K562 (cell line): Measurements from ENCODE around the gene PIK3CG. TPM values are rescaled to one million over a fixed set of nuclear protein-coding genes. Genes with fewer than 3 reads are reported as not detected.

Experiments
- ADNP ChIP-seq: fragments of 200-800 bp; sonication (Bioruptor generic); IDR thresholded peaks from 2 replicates; pipeline ENCODE4 v1.6.1; 2016; ENCODE audit warnings: missing genetic modification characterization, missing compliant biosample characterization
- ARID1B ChIP-seq: fragments of 450-650 bp; IDR thresholded peaks from 2 replicates; pipeline ENCODE4 v1.6.1; 2016; ENCODE audit warnings: antibody characterized with exemption, mild to moderate bottlenecking, inconsistent platforms
- CC2D1A ChIP-seq: fragments of 450-650 bp; IDR thresholded peaks from 2 replicates; pipeline ENCODE4 v1.6.1; 2017; ENCODE audit warnings: mild to moderate bottlenecking
- CCNT2 ChIP-seq: IDR thresholded peaks from 2 replicates; pipeline ENCODE4 v1.6.1; 2011; ENCODE audit warnings: borderline replicate concordance, low read depth, mild to moderate bottlenecking, moderate library complexity, mixed read lengths, low read length; ENCODE audit not compliant: insufficient read length; ENCODE audit errors: extremely low read depth
- CSDE1 ChIP-seq, 2 experiments: fragments of 450-650 bp; IDR thresholded peaks; 2 replicates each; pipeline ENCODE4 v1.6.1; 2016; ENCODE audit warnings: mild to moderate bottlenecking in 1 of 2
- ESRRB ChIP-seq: fragments of 250-450 bp; sonication (Bioruptor Pico); IDR thresholded peaks from 2 replicates; pipeline ENCODE4 v1.5.0; 2020; ENCODE audit warnings: mild to moderate bottlenecking, moderate library complexity, borderline replicate concordance
- FOXK1 ChIP-seq: sonication (generic); formaldehyde crosslinking; IDR thresholded peaks from 2 replicates; pipeline ENCODE4 v1.8.0; 2022; ENCODE audit warnings: missing genetic modification reagents, mild to moderate bottlenecking, borderline replicate concordance
- LARP7 ChIP-seq: fragments of 450-650 bp; IDR thresholded peaks from 2 replicates; pipeline ENCODE4 v1.6.1; 2016
- PPARD ChIP-seq: fragments of 250-450 bp; sonication (Bioruptor Pico); IDR thresholded peaks from 2 replicates; pipeline ENCODE4 v1.8.0; 2022; ENCODE audit warnings: inconsistent platforms, mild to moderate bottlenecking, moderate library complexity
- PTBP1 ChIP-seq: fragments of 200-400 bp; formaldehyde crosslinking; IDR thresholded peaks from 2 replicates; pipeline ENCODE4 v1.6.1; 2017; ENCODE audit warnings: low read depth, low read length
- RFX7 ChIP-seq: fragments of 250-450 bp; sonication (Bioruptor Pico); IDR thresholded peaks from 2 replicates; pipeline ENCODE4 v1.5.1; 2021; ENCODE audit warnings: mild to moderate bottlenecking
- SMAD3 ChIP-seq: fragments of 450-650 bp; formaldehyde crosslinking; conservative IDR thresholded peaks from 2 replicates; pipeline ENCODE4 v1.4.0; 2020; ENCODE audit warnings: mild to moderate bottlenecking
- SRF ChIP-seq, 2 experiments: fragments of 250-450, 450-650 bp in 1 of 2; sonication (Bioruptor Pico) in 1 of 2; sonication (generic) in 1 of 2; formaldehyde crosslinking; IDR thresholded peaks; 2 replicates each; pipeline versions ENCODE4 v1.5.0 to v1.5.1; 2020 to 2022; ENCODE audit warnings: mild to moderate bottlenecking in 1 of 2, missing genetic modification reagents in 1 of 2
- TSC22D4 ChIP-seq: fragments of 450-650 bp; IDR thresholded peaks from 2 replicates; pipeline ENCODE4 v1.6.1; 2016; ENCODE audit warnings: missing genetic modification characterization, missing biosample characterization, control low read depth
- ZFX ChIP-seq: sonication (generic); formaldehyde crosslinking; IDR thresholded peaks from 2 replicates; pipeline ENCODE4 v1.8.0; 2022; ENCODE audit warnings: mild to moderate bottlenecking, missing genetic modification reagents, moderate library complexity
- ZKSCAN8 ChIP-seq: fragments of 200-800 bp; sonication (Bioruptor generic); IDR thresholded peaks from 2 replicates; pipeline ENCODE4 v1.6.1; 2016; ENCODE audit warnings: missing genetic modification characterization, missing compliant biosample characterization
- ZNF146 ChIP-seq: IDR thresholded peaks from one replicate; pipeline ENCODE4 v1.6.1; 2018; ENCODE audit warnings: missing compliant biosample characterization; ENCODE audit not compliant: unreplicated experiment
- ZNF263 ChIP-seq: sonication (generic); formaldehyde crosslinking; IDR thresholded peaks from 2 replicates; pipeline ENCODE4 v1.8.0; 2022; ENCODE audit warnings: mild to moderate bottlenecking, missing genetic modification reagents, borderline replicate concordance
- ZNF324 ChIP-seq: fragments of 250-450 bp; sonication (Bioruptor Pico); IDR thresholded peaks from 2 replicates; pipeline ENCODE4 v1.4.0; 2020; ENCODE audit warnings: mild to moderate bottlenecking
- ZNF431 ChIP-seq: sonication (generic); formaldehyde crosslinking; IDR thresholded peaks from 2 replicates; pipeline ENCODE4 v1.8.0; 2022; ENCODE audit warnings: mild to moderate bottlenecking, missing genetic modification reagents
- ZNF586 ChIP-seq: fragments of 450-650 bp; formaldehyde crosslinking; conservative IDR thresholded peaks from 2 replicates; pipeline ENCODE4 v1.4.0; 2020; ENCODE audit warnings: mild to moderate bottlenecking, moderate library complexity
- polyA plus RNA-seq, 8 experiments: library from polyadenylated mRNA; depleted of rRNA in 4 of 8; stranded (reverse) in 5 of 8; unstranded in 3 of 8; fragments of >200 nt; fragmentation: Nextera tagmentation in 2 of 8; fragmentation: Illumina TruSeq in 1 of 8; extraction: Ambion mirVana in 2 of 8; extraction: Trizol in 1 of 8; gene quantifications; 2 replicates each; pipeline versions ENCODE4 v1.2.1 to v1.2.3, GENCODE V29; 2011 to 2014; ENCODE audit warnings: inconsistent platforms in 1 of 8, missing spikeins in 1 of 8
- total RNA-seq, 7 experiments: library from RNA; depleted of rRNA in 6 of 7; stranded (reverse); fragments of >200 nt in 6 of 7; fragmentation: Illumina TruSeq in 2 of 7; extraction: Trizol in 2 of 7; gene quantifications; 2 replicates each; pipeline versions ENCODE4 v1.2.1 to v1.2.3, GENCODE V29; 2011 to 2021; ENCODE audit warnings: low replicate concordance in 1 of 7
- TF ChIP-seq, protein P1 (sequence below): sonication (generic); formaldehyde crosslinking; IDR thresholded peaks from 2 replicates; pipeline ENCODE4 v1.8.1; 2023; ENCODE audit warnings: missing genetic modification reagents, mild to moderate bottlenecking, borderline replicate concordance
- TF ChIP-seq, protein P2 (sequence below): fragments of 450-650 bp; formaldehyde crosslinking; IDR thresholded peaks from 2 replicates; pipeline ENCODE4 v1.4.0; 2022; ENCODE audit warnings: missing genetic modification characterization

Gene PIK3CG
- total and polyA plus RNA-seq, 9 of the 15 experiments (the other 6 are each of a cell fraction or from before 2014, with no cell fraction given), result 5.3 to 42.5 (median 29.0) TPM

DNA sequence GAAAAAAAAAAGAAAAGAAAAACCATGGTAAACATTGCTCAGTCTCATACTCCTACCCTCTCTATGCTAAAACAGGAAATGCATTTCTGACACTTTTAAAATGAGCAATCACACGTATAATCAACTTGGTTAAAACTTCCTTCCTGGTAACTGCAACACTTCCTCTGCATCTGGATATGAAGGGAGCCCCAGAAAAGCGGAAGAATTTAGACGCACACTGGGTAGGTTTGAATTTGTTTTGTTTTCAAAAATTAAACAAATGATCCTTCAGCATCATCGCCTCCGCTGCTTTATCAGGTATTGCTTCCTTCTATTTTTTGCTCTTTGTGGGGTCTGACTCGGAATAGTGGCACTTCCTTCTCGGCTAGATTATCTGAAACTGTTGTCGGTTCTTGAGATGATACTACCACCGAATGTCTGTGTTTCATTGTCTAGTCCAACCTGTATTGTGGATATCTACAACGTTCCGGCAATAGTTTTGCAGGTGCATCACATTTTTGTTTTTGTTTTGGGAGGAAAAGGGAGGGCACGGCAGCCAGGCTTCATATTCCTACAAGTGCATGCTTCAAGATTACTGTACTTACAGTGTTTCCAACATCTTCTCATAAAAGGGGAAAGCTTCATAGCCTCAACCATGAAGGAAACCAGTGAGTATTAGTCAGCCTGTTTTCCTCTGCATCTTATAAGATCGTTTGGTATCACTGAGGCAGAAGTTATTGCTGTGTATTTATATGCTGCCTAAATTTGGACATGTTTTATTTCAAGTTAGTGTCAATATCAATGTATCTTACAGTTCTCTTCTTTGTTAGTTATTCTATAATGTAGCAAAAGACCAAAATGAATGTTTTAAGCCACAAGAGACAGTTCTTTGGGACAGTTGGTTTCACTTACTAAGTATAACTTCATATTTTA, at the start of gene PIK3CG (continued):
- TF ChIP-seq, protein P1, sequence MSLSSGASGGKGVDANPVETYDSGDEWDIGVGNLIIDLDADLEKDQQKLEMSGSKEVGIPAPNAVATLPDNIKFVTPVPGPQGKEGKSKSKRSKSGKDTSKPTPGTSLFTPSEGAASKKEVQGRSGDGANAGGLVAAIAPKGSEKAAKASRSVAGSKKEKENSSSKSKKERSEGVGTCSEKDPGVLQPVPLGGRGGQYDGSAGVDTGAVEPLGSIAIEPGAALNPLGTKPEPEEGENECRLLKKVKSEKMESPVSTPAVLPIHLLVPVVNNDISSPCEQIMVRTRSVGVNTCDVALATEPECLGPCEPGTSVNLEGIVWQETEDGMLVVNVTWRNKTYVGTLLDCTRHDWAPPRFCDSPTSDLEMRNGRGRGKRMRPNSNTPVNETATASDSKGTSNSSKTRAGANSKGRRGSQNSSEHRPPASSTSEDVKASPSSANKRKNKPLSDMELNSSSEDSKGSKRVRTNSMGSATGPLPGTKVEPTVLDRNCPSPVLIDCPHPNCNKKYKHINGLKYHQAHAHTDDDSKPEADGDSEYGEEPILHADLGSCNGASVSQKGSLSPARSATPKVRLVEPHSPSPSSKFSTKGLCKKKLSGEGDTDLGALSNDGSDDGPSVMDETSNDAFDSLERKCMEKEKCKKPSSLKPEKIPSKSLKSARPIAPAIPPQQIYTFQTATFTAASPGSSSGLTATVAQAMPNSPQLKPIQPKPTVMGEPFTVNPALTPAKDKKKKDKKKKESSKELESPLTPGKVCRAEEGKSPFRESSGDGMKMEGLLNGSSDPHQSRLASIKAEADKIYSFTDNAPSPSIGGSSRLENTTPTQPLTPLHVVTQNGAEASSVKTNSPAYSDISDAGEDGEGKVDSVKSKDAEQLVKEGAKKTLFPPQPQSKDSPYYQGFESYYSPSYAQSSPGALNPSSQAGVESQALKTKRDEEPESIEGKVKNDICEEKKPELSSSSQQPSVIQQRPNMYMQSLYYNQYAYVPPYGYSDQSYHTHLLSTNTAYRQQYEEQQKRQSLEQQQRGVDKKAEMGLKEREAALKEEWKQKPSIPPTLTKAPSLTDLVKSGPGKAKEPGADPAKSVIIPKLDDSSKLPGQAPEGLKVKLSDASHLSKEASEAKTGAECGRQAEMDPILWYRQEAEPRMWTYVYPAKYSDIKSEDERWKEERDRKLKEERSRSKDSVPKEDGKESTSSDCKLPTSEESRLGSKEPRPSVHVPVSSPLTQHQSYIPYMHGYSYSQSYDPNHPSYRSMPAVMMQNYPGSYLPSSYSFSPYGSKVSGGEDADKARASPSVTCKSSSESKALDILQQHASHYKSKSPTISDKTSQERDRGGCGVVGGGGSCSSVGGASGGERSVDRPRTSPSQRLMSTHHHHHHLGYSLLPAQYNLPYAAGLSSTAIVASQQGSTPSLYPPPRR (CRISPR knock-in tag), result no peak
- TF ChIP-seq RFX7 (CRISPR knock-in tag) (no peak), TSC22D4 (tag) (no peak), SRF (CRISPR knock-in tag; IDR thresholded peaks at IDR 0.05) (no peak), ZFX (CRISPR knock-in tag) (no peak), SMAD3 (CRISPR knock-in tag) (0 out of 2 replicates have a peak, but pooled peaks have one; percentile 41), LARP7 (no peak), ESRRB (CRISPR knock-in tag) (no peak), FOXK1 (CRISPR knock-in tag) (no peak), ARID1B (peak; percentile 56; the same call in 1 of the 2 replicates), ZNF586 (CRISPR knock-in tag) (no peak), CC2D1A (peak; percentile 58; the same call in 1 of the 2 replicates), ADNP (tag) (no peak), ZNF324 (CRISPR knock-in tag) (no peak), ZNF146 (CRISPR knock-in tag) (no peak), ZNF263 (CRISPR knock-in tag) (no peak), ZKSCAN8 (CRISPR knock-in tag) (no peak), PPARD (CRISPR knock-in tag) (no peak), CSDE1 (IDR thresholded peaks at IDR 0.05) (no peak; a peak in 1 of 4 replicates), PTBP1 (no peak), CCNT2 (no peak), ZNF431 (CRISPR knock-in tag) (no peak)
- TF ChIP-seq, protein P2, sequence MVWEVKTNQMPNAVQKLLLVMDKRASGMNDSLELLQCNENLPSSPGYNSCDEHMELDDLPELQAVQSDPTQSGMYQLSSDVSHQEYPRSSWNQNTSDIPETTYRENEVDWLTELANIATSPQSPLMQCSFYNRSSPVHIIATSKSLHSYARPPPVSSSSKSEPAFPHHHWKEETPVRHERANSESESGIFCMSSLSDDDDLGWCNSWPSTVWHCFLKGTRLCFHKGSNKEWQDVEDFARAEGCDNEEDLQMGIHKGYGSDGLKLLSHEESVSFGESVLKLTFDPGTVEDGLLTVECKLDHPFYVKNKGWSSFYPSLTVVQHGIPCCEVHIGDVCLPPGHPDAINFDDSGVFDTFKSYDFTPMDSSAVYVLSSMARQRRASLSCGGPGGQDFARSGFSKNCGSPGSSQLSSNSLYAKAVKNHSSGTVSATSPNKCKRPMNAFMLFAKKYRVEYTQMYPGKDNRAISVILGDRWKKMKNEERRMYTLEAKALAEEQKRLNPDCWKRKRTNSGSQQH, result 0 out of 2 replicates have a peak, but pooled peaks have one; percentile 5
